B cell (primary cell): ENCODE measurements around the gene USP44. TPM values are rescaled to one million over a fixed set of nuclear protein-coding genes. Genes with fewer than 3 reads are reported as not detected.

Experiments used
- ATAC-seq: fragments of 200-7000 bp; cut with Tn5 transposase; one replicate; pipeline ENCODE4 v1.10.0; 2021; ENCODE audit warnings: low read depth, mild to moderate bottlenecking, moderate number of reproducible peaks, moderate library complexity
- CTCF ChIA-PET: fragments of 350-600 bp; sonication (Branson Sonifier 250); formaldehyde crosslinking; loops from one replicate; lab custom pipeline; 2021; ENCODE audit warnings: antibody characterized with exemption, inconsistent platforms; lab: Charles Lee
- POLR2A ChIA-PET: fragments of 350-600 bp; sonication (Branson Sonifier 250); formaldehyde crosslinking; loops from one replicate; lab custom pipeline; 2021; ENCODE audit warnings: antibody characterized with exemption; lab: Charles Lee
- DNase-seq: peaks from one replicate; pipeline ENCODE4 v3.0.0; 2013
- H2AFZ ChIP-seq: 2 replicates; pipeline ENCODE4 v1.6.1; 2012; ENCODE audit warnings: mild to moderate bottlenecking, low read depth, low read length; ENCODE audit not compliant: insufficient read depth, poor library complexity, severe bottlenecking
- H3K27ac ChIP-seq, 2 donors: 1 replicate in 1 of 2; 2 replicates in 1 of 2; pipeline ENCODE4 v1.5.1; 2012 to 2013; ENCODE audit warnings: low read length in 2 of 2, mild to moderate bottlenecking in 2 of 2, moderate library complexity in 1 of 2
- H3K27me3 ChIP-seq, 4 experiments: fragments of 200-600 bp in 1 of 4; sonication (generic) in 1 of 4; replicated peaks in 1 of 4; 1 replicate in 2 of 4; 2 replicates in 2 of 4; pipeline versions ENCODE4 v1.6.1 to v1.7.0; 2013 to 2016; ENCODE audit warnings: low read length in 3 of 4, mild to moderate bottlenecking in 2 of 4, mixed read lengths in 1 of 4, moderate library complexity in 1 of 4; ENCODE audit not compliant: insufficient read depth in 4 of 4, control insufficient read depth in 3 of 4; ENCODE audit errors: control extremely low read depth in 1 of 4
- H3K36me3 ChIP-seq, 2 experiments: replicated peaks in 1 of 2; 1 replicate in 1 of 2; 2 replicates in 1 of 2; pipeline versions ENCODE4 v1.6.1 to v1.7.1; 2013; ENCODE audit warnings: low read length in 1 of 2; ENCODE audit not compliant: insufficient read depth in 2 of 2, control insufficient read depth in 1 of 2; ENCODE audit errors: control extremely low read depth in 1 of 2, extremely low read depth in 1 of 2
- H3K4me1 ChIP-seq, 2 donors: fragments of 200-600 bp in 1 of 2; sonication (generic) in 1 of 2; 1 replicate in 1 of 2; 2 replicates in 1 of 2; pipeline versions ENCODE4 v1.5.1 to v1.6.1; 2013 to 2017; ENCODE audit warnings: low read length in 2 of 2; ENCODE audit not compliant: control insufficient read depth in 2 of 2, insufficient read depth in 2 of 2
- H3K4me2 ChIP-seq: replicated peaks from 2 replicates; pipeline ENCODE3; 2012; ENCODE audit warnings: mild to moderate bottlenecking, low read depth, low read length; ENCODE audit not compliant: poor library complexity, severe bottlenecking
- H3K4me3 ChIP-seq, 5 experiments: fragments of 200-600 bp in 1 of 5; sonication (generic) in 1 of 5; 1 replicate in 3 of 5; 2 replicates in 2 of 5; pipeline versions ENCODE4 v1.5.1 to v1.7.0; 2011 to 2016; ENCODE audit warnings: low read length in 4 of 5, mild to moderate bottlenecking in 4 of 5, low read depth in 2 of 5, control low read depth in 1 of 5, moderate library complexity in 1 of 5; ENCODE audit not compliant: insufficient read depth in 1 of 5; ENCODE audit errors: control extremely low read depth in 1 of 5, extremely low read depth in 1 of 5
- H3K79me2 ChIP-seq: fragments of 200-600 bp; sonication (generic); one replicate; pipeline ENCODE4 v1.6.0; 2016; ENCODE audit warnings: low read length; ENCODE audit not compliant: control insufficient read depth, insufficient read depth
- H3K9ac ChIP-seq: fragments of 200-600 bp; sonication (generic); 2 replicates; pipeline ENCODE4 v1.6.1; 2017; ENCODE audit warnings: mild to moderate bottlenecking, low read length, moderate library complexity
- H3K9me3 ChIP-seq, 3 donors: one replicate each; pipeline versions ENCODE4 v1.6.1 to v1.7.1; 2013; ENCODE audit warnings: low read length in 2 of 3; ENCODE audit not compliant: control insufficient read depth in 2 of 3, insufficient read depth in 1 of 3; ENCODE audit errors: control extremely low read depth in 1 of 3
- H4K20me1 ChIP-seq: 2 replicates; pipeline ENCODE4 v1.6.0; 2012; ENCODE audit warnings: mild to moderate bottlenecking, low read length; ENCODE audit not compliant: insufficient read depth, control insufficient read depth, poor library complexity, severe bottlenecking
- H3K27ac Mint-ChIP-seq: one replicate; pipeline ENCODE4 v1.8.0; 2021; ENCODE audit warnings: mixed read lengths
- H3K27me3 Mint-ChIP-seq: one replicate; pipeline ENCODE4 v1.8.0; 2021; ENCODE audit warnings: mixed read lengths
- H3K4me1 Mint-ChIP-seq: one replicate; pipeline ENCODE4 v1.8.0; 2021; ENCODE audit warnings: mixed read lengths
- H3K4me3 Mint-ChIP-seq: one replicate; pipeline ENCODE4 v1.8.0; 2021; ENCODE audit warnings: mixed read lengths
- H3K9me3 Mint-ChIP-seq: one replicate; pipeline ENCODE4 v1.8.0; 2022; ENCODE audit warnings: mixed read lengths; ENCODE audit not compliant: insufficient read depth
- EZH2 ChIP-seq: IDR thresholded peaks from 2 replicates; pipeline ENCODE4 v1.6.1; 2012; ENCODE audit warnings: borderline replicate concordance, low read depth, mild to moderate bottlenecking, moderate library complexity, low read length; ENCODE audit not compliant: insufficient read depth, poor library complexity, severe bottlenecking
- WGBS: methylation state at CpG from one replicate; pipeline ENCODE4 v1.1.5; 2013; ENCODE audit warnings: missing lambda C conversion rate; ENCODE audit not compliant: insufficient coverage; 5-methylcytosine and 5-hydroxymethylcytosine counted together
- intact Hi-C: fragments of 100-400 bp; cut with micrococcal nuclease; formaldehyde crosslinking; loops from one replicate; pipeline ENCODE4 v1.10.0; 2022
- polyA plus RNA-seq: library from polyadenylated mRNA; depleted of rRNA; stranded (reverse); fragments of >200 nt; gene quantifications from 2 replicates; pipeline ENCODE4 v1.2.3, GENCODE V29; 2012
- total RNA-seq, 2 donors: library from RNA; stranded (reverse); fragments of 120-200 nt in 1 of 2; gene quantifications; 1 replicate in 1 of 2; 2 replicates in 1 of 2; pipeline versions ENCODE4 v1.2.3 to v1.2.4, GENCODE V29; 2013 to 2022
- TF ChIP-seq, protein P1 (sequence below): fragments of 200-600 bp; IDR thresholded peaks from one replicate; pipeline ENCODE4 v1.8.0; 2022; ENCODE audit warnings: antibody characterized with exemption, mild to moderate bottlenecking

Gene USP44
- total and polyA plus RNA-seq, 2 donors (not counting 1 experiment from before 2014, with no cell fraction given): 2.5 to 7.1 TPM

DNA sequence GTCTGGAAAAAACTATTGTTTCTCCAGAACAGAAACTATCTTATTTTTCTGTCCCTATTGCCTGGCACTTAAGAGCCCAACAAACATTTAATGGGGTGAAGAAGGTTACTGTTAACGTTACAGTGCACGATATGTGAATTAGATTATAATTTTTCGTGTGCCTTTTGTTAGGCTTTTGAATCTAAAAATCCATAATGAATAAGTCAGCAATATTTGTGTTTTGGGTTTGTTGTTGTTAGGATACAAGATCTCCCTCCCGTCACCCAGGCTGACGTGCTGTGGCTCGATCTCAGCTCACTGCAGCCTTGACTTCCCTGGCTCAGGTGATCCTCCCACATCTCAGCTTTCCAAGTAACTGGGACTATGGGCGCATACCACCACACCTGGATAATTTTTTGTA lies 69.4 kb downstream of the USP44 start:
- Histone ChIP-seq H3K79me2 (peaks cover 44% of the 10 kb centered on the region), H3K4me1 (peaks cover 0 to 12% of the 10 kb centered on the region in 2 donors), H3K27me3 (no peaks in the 10 kb centered on the region), H2AFZ (no peak overlapping the region), H3K4me3 (no peak overlapping the region), H3K27ac (no peak overlapping the region), H4K20me1 (peaks cover 28% of the 10 kb centered on the region), H3K9me3 (no peaks in the 10 kb centered on the region), H3K9ac (no peak overlapping the region), H3K36me3 (peaks cover 17 to 30% of the 10 kb centered on the region in 2 experiments), H3K4me2 (no peak overlapping the region)
- Mint-ChIP-seq H3K4me1 (peaks cover 39% of the 10 kb centered on the region), H3K4me3 (no peak overlapping the region), H3K27me3 (no peaks in the 10 kb centered on the region), H3K9me3 (no peaks in the 10 kb centered on the region), H3K27ac (peak overlapping the region; percentile 61)
- no peak for DNase-seq
- ChIA-PET POLR2A (no interaction called here), CTCF (no interaction called here)
- intact Hi-C loops: loop anchor here (10.0 kb wide), 1 partner anchor 197 kb away; no protein-coding TSS in a partner anchor
- ATAC-seq: no peak
- TF ChIP-seq, protein P1, sequence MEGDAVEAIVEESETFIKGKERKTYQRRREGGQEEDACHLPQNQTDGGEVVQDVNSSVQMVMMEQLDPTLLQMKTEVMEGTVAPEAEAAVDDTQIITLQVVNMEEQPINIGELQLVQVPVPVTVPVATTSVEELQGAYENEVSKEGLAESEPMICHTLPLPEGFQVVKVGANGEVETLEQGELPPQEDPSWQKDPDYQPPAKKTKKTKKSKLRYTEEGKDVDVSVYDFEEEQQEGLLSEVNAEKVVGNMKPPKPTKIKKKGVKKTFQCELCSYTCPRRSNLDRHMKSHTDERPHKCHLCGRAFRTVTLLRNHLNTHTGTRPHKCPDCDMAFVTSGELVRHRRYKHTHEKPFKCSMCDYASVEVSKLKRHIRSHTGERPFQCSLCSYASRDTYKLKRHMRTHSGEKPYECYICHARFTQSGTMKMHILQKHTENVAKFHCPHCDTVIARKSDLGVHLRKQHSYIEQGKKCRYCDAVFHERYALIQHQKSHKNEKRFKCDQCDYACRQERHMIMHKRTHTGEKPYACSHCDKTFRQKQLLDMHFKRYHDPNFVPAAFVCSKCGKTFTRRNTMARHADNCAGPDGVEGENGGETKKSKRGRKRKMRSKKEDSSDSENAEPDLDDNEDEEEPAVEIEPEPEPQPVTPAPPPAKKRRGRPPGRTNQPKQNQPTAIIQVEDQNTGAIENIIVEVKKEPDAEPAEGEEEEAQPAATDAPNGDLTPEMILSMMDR: no peak
- TF ChIP-seq EZH2: no peak
- WGBS: no CpG with 5 or more reads among the region's 7 CpGs

DNA sequence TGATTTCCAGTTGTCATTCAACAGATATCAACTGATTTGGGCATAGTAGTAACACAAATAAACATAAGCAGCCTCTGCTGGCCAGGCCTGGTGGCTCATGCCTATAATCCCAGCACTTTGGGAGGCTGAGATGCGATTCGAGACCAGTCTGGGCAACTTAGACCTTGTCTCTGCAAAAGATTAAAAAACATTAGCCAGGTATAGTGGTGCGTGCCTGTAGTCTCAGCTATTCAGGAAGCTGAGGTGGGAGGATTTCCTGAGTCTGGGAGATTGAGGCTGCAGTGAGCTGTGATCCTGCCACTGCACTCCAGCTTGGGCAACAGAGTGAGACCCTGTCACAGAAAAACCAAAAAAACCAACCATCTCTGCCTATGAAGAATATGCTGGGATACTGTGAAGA lies 70.2 kb downstream of the USP44 start:
- Histone ChIP-seq H3K4me1 (peaks cover 0 to 12% of the 10 kb centered on the region in 2 donors), H3K27ac (no peak overlapping the region), H3K9me3 (no peaks in the 10 kb centered on the region), H3K27me3 (no peaks in the 10 kb centered on the region), H3K4me3 (no peak overlapping the region), H3K36me3 (peaks cover 18 to 38% of the 10 kb centered on the region in 2 experiments), H2AFZ (no peak overlapping the region), H4K20me1 (peaks cover 28% of the 10 kb centered on the region), H3K4me2 (no peak overlapping the region), H3K79me2 (peaks cover 53% of the 10 kb centered on the region), H3K9ac (no peak overlapping the region)
- ATAC-seq: no peak
- 79% methylated on average over 3 of the region's 3 CpGs for WGBS
- peaks cover 43% of the 10 kb centered on the region for H3K4me1 Mint-ChIP-seq
- H3K4me3 Mint-ChIP-seq: no peak overlapping the region
- H3K27me3 Mint-ChIP-seq: no peaks in the 10 kb centered on the region
- intact Hi-C loops: loop anchor here (10.0 kb wide), 1 partner anchor 196 kb away; no protein-coding TSS in a partner anchor
- TF ChIP-seq, protein P1: no peak
- no peak for TF ChIP-seq EZH2
- ChIA-PET CTCF (no interaction called here), POLR2A (no interaction called here)
- no peak overlapping the region for H3K27ac Mint-ChIP-seq
- no peaks in the 10 kb centered on the region for H3K9me3 Mint-ChIP-seq
- no peak for DNase-seq
